Activated CD8-positive, alpha-beta T cell treated with anti-CD3 and anti-CD28 coated beads for 36 hours (primary cell): ENCODE results near the gene LAMC1. TPM values are rescaled to one million over a fixed set of nuclear protein-coding genes. Genes with fewer than 3 reads are reported as not detected.

Experiments used
- ATAC-seq: fragments of 200-7000 bp; cut with Tn5 transposase; one replicate; pipeline ENCODE4 v1.10.0; 2021; ENCODE audit warnings: mild to moderate bottlenecking, moderate library complexity
- CTCF ChIA-PET: fragments of 350-600 bp; sonication (Branson Sonifier 250); formaldehyde crosslinking; loops from one replicate; lab custom pipeline; 2021; ENCODE audit warnings: antibody characterized with exemption; lab: Charles Lee
- POLR2A ChIA-PET: fragments of 350-600 bp; sonication (Branson Sonifier 250); formaldehyde crosslinking; loops from one replicate; lab custom pipeline; 2021; ENCODE audit warnings: antibody characterized with exemption; lab: Charles Lee
- DNase-seq: peaks from one replicate; pipeline ENCODE4 v3.0.0-alpha.2; 2020
- H3K27ac Mint-ChIP-seq: one replicate; pipeline ENCODE4 v1.8.0; 2021; ENCODE audit warnings: mild to moderate bottlenecking, mixed read lengths
- H3K27me3 Mint-ChIP-seq: one replicate; pipeline ENCODE4 v1.8.0; 2021; ENCODE audit warnings: mixed read lengths
- H3K36me3 Mint-ChIP-seq: one replicate; pipeline ENCODE4 v1.8.0; 2021; ENCODE audit warnings: low read depth, mixed read lengths
- H3K4me1 Mint-ChIP-seq: one replicate; pipeline ENCODE4 v1.8.0; 2021; ENCODE audit warnings: low read depth, mixed read lengths
- H3K4me3 Mint-ChIP-seq: one replicate; pipeline ENCODE4 v1.8.0; 2021; ENCODE audit warnings: mild to moderate bottlenecking, moderate library complexity, mixed read lengths
- H3K9me3 Mint-ChIP-seq: one replicate; pipeline ENCODE4 v1.8.0; 2021; ENCODE audit warnings: mixed read lengths
- intact Hi-C: fragments of 100-400 bp; cut with micrococcal nuclease; formaldehyde crosslinking; loops from one replicate; pipeline ENCODE4 v1.10.0; 2022
- total RNA-seq, 2 experiments: library from RNA; stranded (reverse); gene quantifications; one replicate each; pipeline ENCODE4 v1.2.3, GENCODE V29; 2021
- TF ChIP-seq, protein P1 (sequence below): fragments of 200-600 bp; IDR thresholded peaks from one replicate; pipeline ENCODE4 v1.8.0; 2022; ENCODE audit warnings: antibody characterized with exemption, mild to moderate bottlenecking

Gene LAMC1
- total RNA-seq, 2 experiments from 2014 or later = 0.22 to 0.23 TPM

DNA sequence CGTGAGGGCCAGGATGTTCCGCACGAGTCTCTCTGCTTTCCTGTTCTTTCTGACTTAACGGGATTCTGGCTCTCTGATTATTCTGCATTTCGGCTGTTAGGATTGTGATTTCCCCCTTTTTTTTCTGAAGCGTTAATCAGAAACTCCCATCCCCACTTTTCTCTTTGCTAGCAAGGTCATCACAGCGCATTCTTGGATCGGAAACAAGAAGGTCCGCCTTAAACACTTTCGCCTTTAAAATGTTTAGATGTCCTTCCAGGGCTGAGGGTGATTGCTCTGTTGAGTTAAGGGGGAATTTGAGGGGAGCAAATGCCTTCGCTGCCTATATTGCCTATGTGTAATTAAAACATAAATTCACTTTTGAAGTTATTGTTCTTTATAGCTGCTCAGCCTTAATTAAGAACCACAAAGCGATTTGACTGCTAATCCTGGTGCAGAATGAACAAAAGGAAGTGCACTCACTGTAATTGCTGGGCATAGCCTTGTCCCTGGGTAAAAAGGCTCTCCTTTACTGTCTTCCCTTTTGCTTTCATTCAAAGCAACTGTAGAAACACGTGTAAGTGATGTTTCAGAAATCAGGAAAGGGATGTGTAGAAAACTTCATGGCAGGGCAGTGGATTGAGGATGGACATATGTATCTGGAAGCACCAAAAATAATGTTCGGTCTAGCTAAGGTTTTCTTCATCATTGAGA is 1.2 kb downstream of the LAMC1 start:
- ATAC-seq (no peak), DNase-seq (no peak)
- intact Hi-C loops = no loop called here
- H3K27ac Mint-ChIP-seq = no peak overlapping the region
- ChIA-PET CTCF (no interaction called here), POLR2A (no interaction called here)
- H3K4me3 Mint-ChIP-seq = peak overlapping the region; percentile 70
- H3K36me3 Mint-ChIP-seq = no peaks in the 10 kb centered on the region
- H3K4me1 Mint-ChIP-seq = peaks cover 18% of the 10 kb centered on the region
- TF ChIP-seq, protein P1, sequence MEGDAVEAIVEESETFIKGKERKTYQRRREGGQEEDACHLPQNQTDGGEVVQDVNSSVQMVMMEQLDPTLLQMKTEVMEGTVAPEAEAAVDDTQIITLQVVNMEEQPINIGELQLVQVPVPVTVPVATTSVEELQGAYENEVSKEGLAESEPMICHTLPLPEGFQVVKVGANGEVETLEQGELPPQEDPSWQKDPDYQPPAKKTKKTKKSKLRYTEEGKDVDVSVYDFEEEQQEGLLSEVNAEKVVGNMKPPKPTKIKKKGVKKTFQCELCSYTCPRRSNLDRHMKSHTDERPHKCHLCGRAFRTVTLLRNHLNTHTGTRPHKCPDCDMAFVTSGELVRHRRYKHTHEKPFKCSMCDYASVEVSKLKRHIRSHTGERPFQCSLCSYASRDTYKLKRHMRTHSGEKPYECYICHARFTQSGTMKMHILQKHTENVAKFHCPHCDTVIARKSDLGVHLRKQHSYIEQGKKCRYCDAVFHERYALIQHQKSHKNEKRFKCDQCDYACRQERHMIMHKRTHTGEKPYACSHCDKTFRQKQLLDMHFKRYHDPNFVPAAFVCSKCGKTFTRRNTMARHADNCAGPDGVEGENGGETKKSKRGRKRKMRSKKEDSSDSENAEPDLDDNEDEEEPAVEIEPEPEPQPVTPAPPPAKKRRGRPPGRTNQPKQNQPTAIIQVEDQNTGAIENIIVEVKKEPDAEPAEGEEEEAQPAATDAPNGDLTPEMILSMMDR = no peak
- peaks cover 71% of the 10 kb centered on the region for H3K27me3 Mint-ChIP-seq
- H3K9me3 Mint-ChIP-seq = no peaks in the 10 kb centered on the region

DNA sequence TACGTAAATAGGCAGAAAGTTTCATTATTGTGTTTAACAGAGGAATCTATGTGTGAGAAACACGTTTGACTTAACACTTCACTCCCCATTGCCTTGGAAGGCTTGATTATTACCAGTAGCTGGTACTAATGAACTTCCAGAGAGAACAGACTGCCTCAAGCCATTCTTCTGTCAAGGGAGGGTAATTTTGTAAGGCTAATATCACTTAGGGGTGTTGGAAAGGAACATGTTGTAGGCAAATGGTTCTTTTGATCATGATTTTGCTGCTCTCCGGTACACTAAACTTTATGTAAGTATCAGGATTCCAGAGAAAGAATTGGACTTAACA is 1.8 kb downstream of the LAMC1 start:
- Mint-ChIP-seq H3K4me3 (peak overlapping the region; percentile 70), H3K4me1 (peaks cover 18% of the 10 kb centered on the region), H3K9me3 (no peaks in the 10 kb centered on the region), H3K27ac (no peak overlapping the region), H3K36me3 (no peaks in the 10 kb centered on the region), H3K27me3 (peaks cover 75% of the 10 kb centered on the region)
- POLR2A ChIA-PET = no interaction called here
- DNase-seq (no peak), ATAC-seq (no peak)
- TF ChIP-seq, protein P1 = no peak
- CTCF ChIA-PET = no interaction called here
- intact Hi-C loops = no loop called here

DNA sequence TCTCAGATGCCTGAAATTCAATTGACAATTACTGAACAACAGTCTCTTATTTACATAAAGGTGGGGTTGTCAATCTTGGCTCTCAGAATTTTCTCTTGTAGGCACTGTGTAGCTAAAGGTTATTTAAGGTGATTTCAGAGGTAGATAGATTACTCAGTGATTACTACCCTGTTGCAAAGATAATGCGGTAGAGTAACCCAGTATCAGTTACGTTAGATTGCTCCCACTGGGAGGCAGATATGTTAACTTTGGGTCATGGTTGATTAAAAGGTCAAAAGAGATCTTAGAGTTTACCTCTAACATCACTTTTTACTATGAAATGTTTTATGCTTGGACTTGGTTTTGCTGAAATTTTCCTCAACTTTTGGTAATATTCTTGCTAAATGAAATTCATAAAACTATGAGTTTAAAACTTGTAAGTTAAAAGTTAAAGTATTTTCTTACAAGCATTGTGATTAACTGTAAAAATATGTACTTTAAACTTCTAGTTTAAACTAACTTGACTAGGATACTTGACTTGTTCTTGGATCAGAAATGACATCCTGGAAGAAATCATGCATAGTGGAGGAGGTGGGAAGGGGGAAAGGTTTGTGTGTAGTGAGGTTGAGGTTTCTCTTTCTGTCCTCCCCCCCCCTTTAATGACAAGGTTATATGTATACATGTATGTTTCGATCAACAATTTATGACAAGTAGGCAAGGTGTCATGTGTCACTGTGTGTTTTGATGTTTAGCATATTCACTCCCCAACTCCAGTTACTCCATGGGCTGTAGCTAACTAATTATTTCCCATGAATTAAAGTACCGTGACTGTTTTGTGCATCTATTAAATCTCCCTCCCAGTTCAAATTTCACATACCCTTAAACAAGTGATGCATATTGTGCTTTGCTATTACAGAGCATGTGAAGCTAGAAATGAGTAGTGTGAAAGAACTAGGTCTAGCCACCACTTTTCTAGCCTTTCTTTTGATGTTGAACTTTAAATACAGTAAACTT is 2.9 kb downstream of the LAMC1 start:
- H3K27me3 Mint-ChIP-seq = peaks cover 72% of the 10 kb centered on the region
- H3K4me3 Mint-ChIP-seq = no peak overlapping the region
- ChIA-PET CTCF (no interaction called here), POLR2A (interaction anchor here (0.8 kb wide), 1 partner anchor 111 kb away, joined by 3 read pairs; no protein-coding TSS in a partner anchor)
- peaks cover 18% of the 10 kb centered on the region for H3K4me1 Mint-ChIP-seq
- ATAC-seq = no peak
- H3K36me3 Mint-ChIP-seq = no peaks in the 10 kb centered on the region
- TF ChIP-seq, protein P1 = no peak
- intact Hi-C loops = no loop called here
- H3K27ac Mint-ChIP-seq = no peak overlapping the region
- DNase-seq = no peak
- no peaks in the 10 kb centered on the region for H3K9me3 Mint-ChIP-seq

DNA sequence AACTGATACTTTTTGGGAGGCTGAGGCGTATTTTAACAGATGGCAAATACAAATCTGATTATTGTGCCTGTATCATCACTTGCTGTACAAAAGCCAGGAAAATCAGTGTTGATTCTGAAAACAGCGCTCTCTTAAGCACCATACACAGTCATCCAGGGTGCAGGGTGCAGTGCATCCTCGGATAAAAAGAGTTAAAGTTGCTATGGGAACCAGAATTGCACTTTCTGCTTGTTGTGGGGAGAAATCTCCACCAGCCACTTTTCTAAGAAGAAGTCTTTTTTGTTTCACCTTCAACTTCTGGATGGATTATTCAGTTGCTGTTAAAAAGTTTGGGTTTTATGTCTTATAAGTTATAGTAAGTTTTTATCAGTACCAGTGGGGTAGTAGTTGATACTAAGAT is 3.8 kb downstream of the LAMC1 start:
- Mint-ChIP-seq H3K36me3 (no peaks in the 10 kb centered on the region), H3K4me3 (no peak overlapping the region), H3K27me3 (peaks cover 69% of the 10 kb centered on the region), H3K4me1 (peaks cover 18% of the 10 kb centered on the region), H3K27ac (no peak overlapping the region), H3K9me3 (no peaks in the 10 kb centered on the region)
- ATAC-seq (no peak), DNase-seq (no peak)
- POLR2A ChIA-PET = interaction anchor here (0.8 kb wide), 1 partner anchor 110 kb away, joined by 3 read pairs; no protein-coding TSS in a partner anchor
- CTCF ChIA-PET = no interaction called here
- TF ChIP-seq, protein P1 = no peak
- intact Hi-C loops = no loop called here

DNA sequence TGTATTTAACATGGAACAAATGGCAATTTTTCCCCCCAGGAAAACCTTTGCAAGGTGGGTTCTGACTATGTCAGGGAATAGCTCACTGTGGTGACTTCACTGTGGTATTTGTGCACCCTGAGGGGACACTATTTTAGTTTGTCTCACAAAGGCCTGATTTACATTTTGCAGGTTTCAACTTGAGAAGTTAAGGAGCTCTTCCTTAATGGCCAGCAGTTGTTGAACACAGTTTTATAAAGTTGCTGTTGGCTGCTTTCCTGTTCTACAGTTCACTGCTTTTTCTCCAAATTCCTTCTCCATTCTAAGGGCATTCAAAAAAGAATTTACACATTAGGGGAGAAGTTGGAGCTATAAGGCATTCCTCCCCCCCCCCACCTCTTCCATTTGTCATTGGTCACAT is 4.6 kb downstream of the LAMC1 start:
- no peak overlapping the region for H3K4me3 Mint-ChIP-seq
- no peaks in the 10 kb centered on the region for H3K9me3 Mint-ChIP-seq
- POLR2A ChIA-PET = no interaction called here
- no peaks in the 10 kb centered on the region for H3K36me3 Mint-ChIP-seq
- TF ChIP-seq, protein P1 = no peak
- CTCF ChIA-PET = no interaction called here
- no peak overlapping the region for H3K27ac Mint-ChIP-seq
- no peak for ATAC-seq
- H3K27me3 Mint-ChIP-seq = peaks cover 65% of the 10 kb centered on the region
- no peak for DNase-seq
- intact Hi-C loops = no loop called here
- H3K4me1 Mint-ChIP-seq = peaks cover 13% of the 10 kb centered on the region
